Hindlimb muscle (tissue), 1 donor: ENCODE data around the gene GRK5. TPM values are rescaled to one million over a fixed set of nuclear protein-coding genes. Genes with fewer than 3 reads are reported as not detected.

ENCODE experiments used
- DNase-seq: peaks from one replicate; pipeline ENCODE4 v3.0.0-alpha.2; 2013
- polyA plus RNA-seq: library from polyadenylated mRNA; unstranded; fragments of 120-200 nt; gene quantifications from one replicate; pipeline ENCODE4 v1.2.1, GENCODE V29; 2013; ENCODE audit not compliant: insufficient read length

GRK5 gene
- polyA plus RNA-seq, 1 donor, result 19.1 TPM

GRCh38 chr10:119491966-119492757, 284.8 kb downstream of the GRK5 start:
- DNase-seq, result no peak

GRCh38 chr10:119493155-119493554, 285.8 kb downstream of the GRK5 start:
- DNase-seq, result no peak

- DNase-seq, result no peak
These were observed 287.1 kb downstream of the GRK5 start for GRCh38 chr10:119494236-119495020.

GRCh38 chr10:119495021-119495505, 287.7 kb downstream of the GRK5 start:
- no peak for DNase-seq

- no peak for DNase-seq
These were observed 288.2 kb downstream of the GRK5 start for GRCh38 chr10:119495545-119495944.

GRCh38 chr10:119496273-119496672, 288.9 kb downstream of the GRK5 start:
- DNase-seq, result no peak

- DNase-seq, result no peak
These were observed 289.9 kb downstream of the GRK5 start for GRCh38 chr10:119497243-119497642.

GRCh38 chr10:119498889-119499676, 291.7 kb downstream of the GRK5 start:
- no peak for DNase-seq

- DNase-seq, result no peak
These were observed 292.3 kb downstream of the GRK5 start for GRCh38 chr10:119499677-119500002.

GRCh38 chr10:119500123-119500795, 292.9 kb downstream of the GRK5 start:
- DNase-seq, result no peak

GRCh38 chr10:119500821-119501220, 293.4 kb downstream of the GRK5 start:
- no peak for DNase-seq

GRCh38 chr10:119501690-119502089, 294.3 kb downstream of the GRK5 start:
- DNase-seq, result no peak

GRCh38 chr10:119502209-119502608, 294.8 kb downstream of the GRK5 start:
- no peak for DNase-seq

- no peak for DNase-seq
These were observed 295.3 kb downstream of the GRK5 start for GRCh38 chr10:119502618-119503155.

GRCh38 chr10:119503821-119504220, 296.4 kb downstream of the GRK5 start:
- DNase-seq, result no peak

- DNase-seq, result no peak
These were observed 297.3 kb downstream of the GRK5 start for GRCh38 chr10:119504651-119505050.

GRCh38 chr10:119505131-119505551, 297.8 kb downstream of the GRK5 start:
- DNase-seq, result peak; percentile 91

Other genes starting within 250 kb of the GRK5 start
- 6.0 TPM for gene NANOS1, start 177.9 kb upstream of the GRK5 start, polyA plus RNA-seq
- gene EIF3A, start 126.8 kb upstream of the GRK5 start, polyA plus RNA-seq, result 141 TPM
- gene DENND10, start 103.5 kb upstream of the GRK5 start, polyA plus RNA-seq, result 28.2 TPM
- 24.2 TPM for gene SFXN4, start 41.9 kb upstream of the GRK5 start, polyA plus RNA-seq
- 124 TPM for gene PRDX3, start 28.8 kb upstream of the GRK5 start, polyA plus RNA-seq